HepG2 (cell line): Measurements from ENCODE around the gene MARS1. TPM values are rescaled to one million over a fixed set of nuclear protein-coding genes. Genes with fewer than 3 reads are reported as not detected.

Source experiments
- ARID2 ChIP-seq: sonication (generic); formaldehyde crosslinking; IDR thresholded peaks from 2 replicates; pipeline ENCODE4 v1.8.1; 2022; ENCODE audit warnings: mild to moderate bottlenecking, missing genetic modification reagents, borderline replicate concordance
- DNMT1 ChIP-seq: sonication (generic); formaldehyde crosslinking; IDR thresholded peaks from 2 replicates; pipeline ENCODE4 v1.5.1; 2020; ENCODE audit warnings: mild to moderate bottlenecking, missing genetic modification reagents
- FOSL1 ChIP-seq: sonication (generic); formaldehyde crosslinking; IDR thresholded peaks from 2 replicates; pipeline ENCODE4 v1.9.0; 2021; ENCODE audit warnings: missing genetic modification reagents, borderline replicate concordance
- IRX3 ChIP-seq: sonication (generic); formaldehyde crosslinking; IDR thresholded peaks from 2 replicates; pipeline ENCODE4 v1.8.1; 2023; ENCODE audit warnings: mild to moderate bottlenecking, low read depth, missing genetic modification reagents, borderline replicate concordance
- ISL2 ChIP-seq: sonication (generic); formaldehyde crosslinking; IDR thresholded peaks from 2 replicates; pipeline ENCODE4 v1.5.0; 2020; ENCODE audit warnings: missing genetic modification reagents
- JUND ChIP-seq: sonication (generic); formaldehyde crosslinking; IDR thresholded peaks from 2 replicates; pipeline ENCODE4 v1.8.0; 2022; ENCODE audit warnings: mild to moderate bottlenecking, missing genetic modification reagents
- KDM2A ChIP-seq: sonication (generic); formaldehyde crosslinking; IDR thresholded peaks from 2 replicates; pipeline ENCODE4 v1.4.0; 2020; ENCODE audit warnings: low read depth, missing genetic modification reagents, borderline replicate concordance
- KLF15 ChIP-seq: sonication (generic); formaldehyde crosslinking; IDR thresholded peaks from 2 replicates; pipeline ENCODE4 v1.8.1; 2023; ENCODE audit warnings: borderline replicate concordance, mild to moderate bottlenecking, inconsistent platforms, missing genetic modification reagents, mixed read lengths
- KMT2B ChIP-seq: IDR thresholded peaks from 2 replicates; pipeline ENCODE4 v1.6.1; 2016; ENCODE audit warnings: missing genetic modification reagents, missing compliant biosample characterization
- MYPOP ChIP-seq: sonication (generic); formaldehyde crosslinking; IDR thresholded peaks from 2 replicates; pipeline ENCODE4 v1.8.1; 2023; ENCODE audit warnings: mild to moderate bottlenecking, moderate library complexity, missing genetic modification reagents
- PCBP2 ChIP-seq: fragments of 200-400 bp; formaldehyde crosslinking; optimal IDR thresholded peaks from 2 replicates; pipeline ENCODE3; 2018; ENCODE audit warnings: low read length, low read depth; ENCODE audit not compliant: poor library complexity, severe bottlenecking
- PHF21A ChIP-seq: sonication (generic); formaldehyde crosslinking; IDR thresholded peaks from 2 replicates; pipeline ENCODE4 v1.5.0; 2020; ENCODE audit warnings: mild to moderate bottlenecking, missing genetic modification reagents
- RBM39 ChIP-seq: fragments of 200-400 bp; formaldehyde crosslinking; IDR thresholded peaks from one replicate; pipeline ENCODE4 v1.6.1; 2018; ENCODE audit warnings: antibody characterized with exemption, mild to moderate bottlenecking, low read depth, low read length; ENCODE audit not compliant: poor library complexity, severe bottlenecking
- SIX1 ChIP-seq: sonication (generic); formaldehyde crosslinking; IDR thresholded peaks from 2 replicates; pipeline ENCODE4 v1.4.0; 2020; ENCODE audit warnings: missing genetic modification reagents, borderline replicate concordance
- ZFP90 ChIP-seq: sonication (generic); formaldehyde crosslinking; IDR thresholded peaks from 2 replicates; pipeline ENCODE4 v1.8.0; 2022; ENCODE audit warnings: missing genetic modification reagents, mild to moderate bottlenecking, inconsistent platforms, borderline replicate concordance
- ZMYM4 ChIP-seq: sonication (generic); formaldehyde crosslinking; IDR thresholded peaks from 2 replicates; pipeline ENCODE4 v1.8.1; 2023; ENCODE audit warnings: mild to moderate bottlenecking, missing genetic modification reagents
- ZNF160 ChIP-seq: sonication (generic); formaldehyde crosslinking; IDR thresholded peaks from 2 replicates; pipeline ENCODE4 v1.8.0; 2022; ENCODE audit warnings: mild to moderate bottlenecking, inconsistent platforms, missing genetic modification reagents
- ZNF329 ChIP-seq: sonication (generic); formaldehyde crosslinking; IDR thresholded peaks from 2 replicates; pipeline ENCODE4 v1.9.0; 2021; ENCODE audit warnings: low read depth, mild to moderate bottlenecking, missing genetic modification reagents
- ZNF530 ChIP-seq: sonication (generic); formaldehyde crosslinking; IDR thresholded peaks from 2 replicates; pipeline ENCODE4 v1.5.0; 2020; ENCODE audit warnings: low read depth, mild to moderate bottlenecking, missing genetic modification reagents
- ZNF75D ChIP-seq: sonication (generic); formaldehyde crosslinking; IDR thresholded peaks from 2 replicates; pipeline ENCODE4 v1.8.1; 2023; ENCODE audit warnings: missing genetic modification reagents, mild to moderate bottlenecking, borderline replicate concordance
- ZNF878 ChIP-seq: sonication (generic); formaldehyde crosslinking; IDR thresholded peaks from 2 replicates; pipeline ENCODE4 v1.8.1; 2023; ENCODE audit warnings: mild to moderate bottlenecking, missing genetic modification reagents, moderate library complexity
- polyA plus RNA-seq, 8 experiments: library from polyadenylated mRNA; depleted of rRNA in 3 of 8; stranded (reverse) in 7 of 8; unstranded in 1 of 8; fragments of >200 nt; fragmentation: Illumina TruSeq in 4 of 8; extraction: Trizol in 4 of 8; gene quantifications; 2 replicates each; pipeline versions ENCODE4 v1.2.1 to v1.2.3, GENCODE V29; 2011 to 2016; ENCODE audit warnings: low read depth in 4 of 8, missing spikeins in 1 of 8, mixed read lengths in 1 of 8; ENCODE audit not compliant: insufficient read depth in 1 of 8
- total RNA-seq, 5 experiments: library from RNA; depleted of rRNA; stranded (reverse); fragments of >200 nt; fragmentation: Illumina TruSeq; extraction: Trizol; gene quantifications; 2 replicates each; pipeline ENCODE4 v1.2.3, GENCODE V29; 2016; ENCODE audit warnings: low read depth in 1 of 5
- TF ChIP-seq, protein P1 (sequence below): IDR thresholded peaks from 2 replicates; pipeline ENCODE4 v1.6.1; 2018; ENCODE audit warnings: missing genetic modification reagents
- TF ChIP-seq, protein P2 (sequence below): sonication (generic); formaldehyde crosslinking; IDR thresholded peaks from 2 replicates; pipeline ENCODE4 v1.5.0; 2020; ENCODE audit warnings: mild to moderate bottlenecking, missing genetic modification reagents

MARS1 gene
- total and polyA plus RNA-seq, 2 of the 13 experiments (the other 11 are each of a cell fraction or from before 2014, with no cell fraction given): 115 to 181 TPM

- TF ChIP-seq, protein P1, sequence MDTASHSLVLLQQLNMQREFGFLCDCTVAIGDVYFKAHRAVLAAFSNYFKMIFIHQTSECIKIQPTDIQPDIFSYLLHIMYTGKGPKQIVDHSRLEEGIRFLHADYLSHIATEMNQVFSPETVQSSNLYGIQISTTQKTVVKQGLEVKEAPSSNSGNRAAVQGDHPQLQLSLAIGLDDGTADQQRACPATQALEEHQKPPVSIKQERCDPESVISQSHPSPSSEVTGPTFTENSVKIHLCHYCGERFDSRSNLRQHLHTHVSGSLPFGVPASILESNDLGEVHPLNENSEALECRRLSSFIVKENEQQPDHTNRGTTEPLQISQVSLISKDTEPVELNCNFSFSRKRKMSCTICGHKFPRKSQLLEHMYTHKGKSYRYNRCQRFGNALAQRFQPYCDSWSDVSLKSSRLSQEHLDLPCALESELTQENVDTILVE (CRISPR knock-in tag): peak; percentile 16; the same call in 1 of the 2 replicates
- TF ChIP-seq RBM39: peak; percentile 60
- TF ChIP-seq ZFP90 (CRISPR knock-in tag): no peak; the same call in 1 of the 2 replicates
- TF ChIP-seq, protein P2, sequence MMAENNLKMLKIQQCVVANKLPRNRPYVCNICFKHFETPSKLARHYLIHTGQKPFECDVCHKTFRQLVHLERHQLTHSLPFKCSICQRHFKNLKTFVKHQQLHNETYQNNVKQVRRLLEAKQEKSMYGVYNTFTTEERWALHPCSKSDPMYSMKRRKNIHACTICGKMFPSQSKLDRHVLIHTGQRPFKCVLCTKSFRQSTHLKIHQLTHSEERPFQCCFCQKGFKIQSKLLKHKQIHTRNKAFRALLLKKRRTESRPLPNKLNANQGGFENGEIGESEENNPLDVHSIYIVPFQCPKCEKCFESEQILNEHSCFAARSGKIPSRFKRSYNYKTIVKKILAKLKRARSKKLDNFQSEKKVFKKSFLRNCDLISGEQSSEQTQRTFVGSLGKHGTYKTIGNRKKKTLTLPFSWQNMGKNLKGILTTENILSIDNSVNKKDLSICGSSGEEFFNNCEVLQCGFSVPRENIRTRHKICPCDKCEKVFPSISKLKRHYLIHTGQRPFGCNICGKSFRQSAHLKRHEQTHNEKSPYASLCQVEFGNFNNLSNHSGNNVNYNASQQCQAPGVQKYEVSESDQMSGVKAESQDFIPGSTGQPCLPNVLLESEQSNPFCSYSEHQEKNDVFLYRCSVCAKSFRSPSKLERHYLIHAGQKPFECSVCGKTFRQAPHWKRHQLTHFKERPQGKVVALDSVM (CRISPR knock-in tag): peak; percentile 35; the same call in 1 of the 2 replicates
- TF ChIP-seq ZNF160 (CRISPR knock-in tag): no peak
- peak; percentile 76; the same call in 1 of the 2 replicates for TF ChIP-seq ZMYM4
- TF ChIP-seq FOSL1 (CRISPR knock-in tag): no peak
- peak; percentile 65 for TF ChIP-seq ISL2 (CRISPR knock-in tag)
- peak; percentile 87 for TF ChIP-seq JUND (CRISPR knock-in tag)
- peak; percentile 94 for TF ChIP-seq SIX1 (CRISPR knock-in tag)
- TF ChIP-seq PHF21A (CRISPR knock-in tag): peak; percentile 90
- TF ChIP-seq ZNF530: no peak
- TF ChIP-seq KDM2A (CRISPR knock-in tag): peak; percentile 66; the same call in 1 of the 2 replicates
- TF ChIP-seq KMT2B (CRISPR knock-in tag): 0 out of 2 replicates have a peak, but pooled peaks have one; percentile 42
- TF ChIP-seq KLF15 (CRISPR knock-in tag): no peak
- TF ChIP-seq MYPOP (CRISPR knock-in tag): no peak
- 0 out of 2 replicates have a peak, but pooled peaks have one; percentile 14 for TF ChIP-seq ZNF329
- no peak for TF ChIP-seq PCBP2
- no peak for TF ChIP-seq DNMT1
- peak; percentile 62; the same call in 1 of the 2 replicates for TF ChIP-seq ARID2 (CRISPR knock-in tag)
- TF ChIP-seq ZNF75D (CRISPR knock-in tag): no peak
- no peak for TF ChIP-seq ZNF878 (CRISPR knock-in tag)
- 0 out of 2 replicates have a peak, but pooled peaks have one; percentile 21 for TF ChIP-seq IRX3
Measured at GRCh38 chr12:57454566-57455373, 33.1 kb upstream of the MARS1 start, which contains the start of gene INHBE (continued).
